GM19438 (cell line): ENCODE results near the gene DCHS1.

Experiments used
- ATAC-seq: cut with Tn5 transposase; IDR thresholded peaks from one replicate; pipeline ENCODE4 v1.9.1; 2021; ENCODE audit warnings: low read depth; ENCODE audit not compliant: unreplicated experiment

The DCHS1 gene

GRCh38 chr11:6628526-6628925 lies 27.1 kb downstream of the DCHS1 start:
- no peak for ATAC-seq

GRCh38 chr11:6627762-6628241 lies 27.8 kb downstream of the DCHS1 start:
- peak; percentile 67 for ATAC-seq

DNA sequence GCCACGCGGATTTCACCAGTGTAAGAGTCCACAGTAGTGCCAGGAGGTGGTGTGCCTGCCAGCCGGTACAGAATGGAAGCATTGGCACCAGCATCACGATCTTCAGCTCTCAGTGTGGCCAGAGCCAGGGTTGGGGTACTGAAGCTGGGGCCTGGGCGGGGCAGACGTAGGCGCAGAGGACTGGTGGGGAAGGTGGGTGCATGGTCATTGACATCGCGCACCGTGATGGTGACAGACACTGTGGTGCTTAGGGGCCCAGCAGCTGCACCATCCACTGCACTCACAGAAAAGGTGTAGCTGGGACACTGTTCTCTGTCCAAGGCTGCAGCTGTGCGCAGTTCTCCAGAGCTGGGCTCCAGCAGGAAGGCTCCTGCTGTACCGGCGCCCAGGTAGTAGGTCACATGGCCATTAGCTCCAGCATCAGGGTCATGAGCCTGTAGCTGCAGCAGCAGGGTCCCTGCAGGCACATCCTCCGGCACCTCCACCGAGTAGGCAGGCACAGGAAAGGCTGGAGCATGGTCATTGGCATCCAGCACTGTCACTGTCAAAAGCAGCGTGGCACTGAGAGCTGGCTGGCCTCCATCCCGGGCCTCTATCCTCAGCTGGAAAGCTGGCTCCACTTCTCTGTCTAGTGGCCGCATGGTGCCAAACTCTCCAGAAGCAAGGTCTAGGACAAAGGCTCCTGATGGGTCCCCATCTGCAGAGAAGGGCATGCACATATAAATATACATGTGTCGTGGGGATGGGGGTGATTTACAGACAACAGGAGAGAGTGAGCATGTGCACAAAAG lies 28.4 kb downstream of the DCHS1 start:
- no peak for ATAC-seq

DNA sequence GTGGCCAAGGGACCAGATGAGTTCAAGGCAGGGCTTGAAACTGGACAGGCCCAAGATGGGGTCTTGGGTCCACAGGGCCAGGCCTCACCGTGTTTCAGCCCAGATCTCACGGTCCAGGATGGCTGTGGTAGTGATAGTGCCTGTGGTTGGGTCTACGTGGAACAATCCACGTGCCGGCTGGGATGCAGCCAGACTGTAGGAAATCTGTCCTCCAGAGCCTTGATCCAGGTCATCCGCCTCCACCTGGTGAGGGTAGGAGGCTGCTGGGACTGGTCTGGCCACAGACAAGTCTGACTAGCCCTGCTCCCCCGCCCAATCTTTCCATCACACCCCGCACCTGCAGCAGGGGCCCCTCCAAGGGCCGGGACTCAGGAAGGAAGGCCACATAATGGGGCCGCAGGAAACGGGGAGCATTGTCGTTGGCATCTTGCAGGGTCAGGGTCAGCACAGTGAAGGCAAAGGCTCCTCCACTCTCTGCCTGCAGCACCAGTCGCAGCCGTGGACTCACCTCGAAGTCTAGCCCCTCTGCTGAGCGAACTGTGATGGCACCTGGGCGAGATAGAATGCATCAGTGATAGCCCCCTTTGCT lies 29.7 kb downstream of the DCHS1 start:
- ATAC-seq = no peak

DNA sequence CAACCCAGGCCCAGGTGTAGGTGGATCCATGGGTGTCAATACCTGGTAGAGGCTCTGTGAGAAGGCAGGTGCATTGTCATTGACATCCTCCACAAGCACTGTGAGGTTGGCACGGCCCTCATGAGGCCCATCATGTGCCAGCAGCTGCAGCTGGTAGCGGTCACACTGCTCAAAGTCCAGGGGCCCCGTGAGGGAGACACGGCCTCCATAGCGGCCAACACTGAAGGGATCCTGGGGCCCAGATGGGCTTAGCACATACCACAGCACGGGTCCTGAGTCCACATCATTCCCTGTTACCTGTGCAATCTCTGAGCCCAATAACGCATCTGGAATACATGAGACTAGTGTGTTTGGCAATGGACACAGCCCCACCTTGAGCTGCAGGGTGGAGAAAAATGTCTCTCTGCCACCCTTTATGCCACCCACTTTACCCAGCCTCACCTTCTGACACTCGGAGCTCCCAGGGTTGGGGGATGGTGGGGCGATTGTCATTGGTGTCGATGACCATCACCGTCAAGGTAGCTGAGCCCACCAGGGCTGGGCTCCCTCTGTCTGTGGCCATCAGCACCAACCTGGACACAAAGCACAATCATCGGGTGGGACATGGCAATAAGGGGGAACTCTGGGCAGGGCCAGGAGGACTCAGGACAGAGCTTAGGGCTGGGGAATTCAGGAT lies 30.3 kb downstream of the DCHS1 start:
- ATAC-seq = no peak

- no peak for ATAC-seq
Measured at GRCh38 chr11:6623391-6624363, 31.9 kb downstream of the DCHS1 start.

GRCh38 chr11:6622261-6623171 lies 33.1 kb downstream of the DCHS1 start:
- ATAC-seq = no peak

- no peak for ATAC-seq
Measured at GRCh38 chr11:6621711-6622211, 33.8 kb downstream of the DCHS1 start.

GRCh38 chr11:6620636-6621035 lies 35.0 kb downstream of the DCHS1 start:
- ATAC-seq = no peak

- ATAC-seq = peak; percentile 98
Measured at GRCh38 chr11:6619004-6619745, 36.4 kb downstream of the DCHS1 start, which contains the start of gene TPP1. TPP1 (minus strand) TSS chr11:6619422; CDS start chr11:6619400, 22 bp downstream.

DNA sequence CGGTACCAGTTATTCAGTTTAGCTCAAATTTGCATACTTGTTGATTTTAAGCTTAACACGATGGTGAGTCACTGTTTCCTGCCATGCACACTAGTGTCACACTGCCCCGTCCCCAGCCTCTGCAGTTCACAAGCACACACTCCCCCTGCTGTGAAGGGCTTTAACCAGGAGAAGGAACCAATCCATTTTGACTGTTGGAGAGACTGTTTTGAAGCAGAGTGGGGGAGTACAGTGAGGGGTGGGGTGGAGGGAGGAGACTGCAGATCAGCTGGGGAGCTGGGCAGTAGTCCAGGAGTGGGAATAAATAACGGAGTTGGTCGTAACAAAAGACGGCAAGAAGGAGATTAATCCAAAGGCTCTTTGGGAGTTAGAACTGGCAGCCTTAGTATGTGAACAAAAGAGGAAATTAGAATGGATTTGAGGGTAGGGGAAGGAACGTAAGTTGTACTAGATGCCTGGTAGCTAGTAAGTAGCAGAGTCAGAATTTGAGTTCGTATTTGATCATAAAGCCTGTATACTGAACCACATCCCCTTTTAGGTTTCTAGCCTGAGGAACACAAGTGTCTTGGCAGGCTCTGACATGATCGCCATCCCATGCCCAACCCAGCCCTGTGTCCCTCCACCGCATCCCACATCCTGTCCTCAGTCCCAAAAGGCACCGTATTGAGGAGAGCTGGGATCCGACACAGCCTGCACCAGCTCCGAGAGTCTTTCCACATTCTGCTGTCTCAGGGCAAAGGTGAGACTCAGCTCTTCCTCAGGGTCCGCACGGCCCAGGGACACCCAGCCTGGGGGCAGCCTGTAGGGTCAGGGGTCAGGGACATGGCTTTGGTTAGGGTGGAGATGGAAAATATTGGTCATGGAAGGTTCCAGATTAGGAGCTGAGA lies 37.2 kb downstream of the DCHS1 start:
- ATAC-seq = no peak

DNA sequence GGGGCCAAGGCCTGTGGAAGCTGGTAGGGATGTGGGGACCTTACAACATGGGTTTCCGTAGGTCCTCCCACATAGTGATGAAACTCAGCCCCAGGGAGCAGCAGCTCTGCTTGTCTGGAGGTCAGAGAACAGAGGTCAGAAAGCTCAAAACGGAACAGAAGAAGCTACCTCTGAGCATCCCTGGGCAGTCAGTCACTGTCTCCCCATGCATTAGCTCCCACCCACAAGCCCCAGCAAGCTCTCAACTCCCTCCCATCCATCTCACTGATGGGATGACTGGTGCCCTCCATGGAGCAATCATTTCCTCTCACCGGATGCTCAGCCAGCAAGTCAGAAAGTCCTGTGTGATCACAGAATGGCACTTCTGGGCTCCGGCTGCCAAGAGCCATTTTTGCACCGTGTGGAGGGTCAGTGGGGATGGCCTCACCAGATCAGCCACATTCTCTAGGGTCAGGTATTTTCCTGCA lies 38.3 kb downstream of the DCHS1 start:
- ATAC-seq = no peak

- no peak for ATAC-seq
Measured at GRCh38 chr11:6616596-6617250, 38.9 kb downstream of the DCHS1 start.

DNA sequence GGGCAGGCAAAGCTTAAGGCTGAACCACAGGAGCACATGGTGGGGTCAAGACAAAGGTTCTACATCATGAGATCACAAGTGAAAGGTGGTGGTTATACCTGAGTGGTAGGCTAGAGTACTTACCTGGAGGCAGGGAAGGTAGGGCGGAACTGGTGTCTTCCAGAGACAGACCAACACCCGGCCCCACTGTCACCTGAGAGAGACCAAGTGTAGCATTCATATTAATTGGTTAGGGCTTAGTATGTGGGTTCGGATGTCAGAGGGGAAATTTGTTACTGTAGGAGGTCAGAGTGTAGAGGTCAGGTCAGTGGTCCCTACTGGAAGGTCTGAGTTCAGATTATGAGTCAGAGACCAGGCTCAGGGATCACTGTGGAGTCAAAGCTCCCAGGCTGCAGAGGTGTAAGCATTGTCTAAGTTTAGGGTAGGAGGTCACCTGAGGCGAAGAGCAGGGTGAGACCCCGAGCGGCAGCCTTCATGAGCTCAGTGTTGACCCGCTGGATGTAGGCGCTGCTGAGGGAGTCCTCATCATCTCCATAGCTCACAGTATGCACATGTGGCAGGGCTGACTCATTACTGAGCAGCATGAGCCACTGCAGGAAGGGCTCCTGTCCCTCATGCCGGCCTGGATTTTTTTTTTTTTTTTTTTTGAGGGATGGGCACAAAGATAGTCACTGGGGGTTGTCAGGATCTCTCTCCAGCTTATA lies 39.6 kb downstream of the DCHS1 start:
- ATAC-seq = no peak

DNA sequence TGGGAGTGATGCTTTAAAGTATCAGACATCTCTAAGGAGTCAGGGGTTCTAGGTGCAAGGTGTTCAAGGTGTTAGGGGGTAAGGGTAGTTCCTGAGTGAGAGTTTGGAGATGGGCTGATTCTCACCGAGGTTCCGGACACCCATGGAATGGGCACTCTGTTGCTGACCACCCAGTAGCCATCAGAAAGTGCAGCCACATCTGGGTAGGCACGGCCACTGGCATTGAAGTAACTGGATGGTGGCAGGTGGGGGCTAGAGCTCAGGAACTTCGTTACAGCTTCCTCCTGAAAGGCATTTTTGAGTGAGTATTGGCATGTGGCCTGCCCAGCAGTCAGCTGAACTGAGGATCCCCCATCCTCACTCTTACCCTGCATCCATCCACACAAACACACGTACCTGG lies 40.6 kb downstream of the DCHS1 start:
- ATAC-seq = no peak

GRCh38 chr11:6614446-6614845 lies 41.2 kb downstream of the DCHS1 start:
- no peak for ATAC-seq
